Effector CD4-positive, alpha-beta T cell (primary cell): Measurements from ENCODE around the gene SYMPK.
"Not testable (repeated sequence)": the region's sequence is repeated elsewhere in the genome, so short reads cannot be mapped to it uniquely, and the experiment has no call there.

ENCODE experiments used
- DNase-seq: peaks from one replicate; pipeline ENCODE4 v3.0.0-alpha.2; 2020

SYMPK gene

DNA sequence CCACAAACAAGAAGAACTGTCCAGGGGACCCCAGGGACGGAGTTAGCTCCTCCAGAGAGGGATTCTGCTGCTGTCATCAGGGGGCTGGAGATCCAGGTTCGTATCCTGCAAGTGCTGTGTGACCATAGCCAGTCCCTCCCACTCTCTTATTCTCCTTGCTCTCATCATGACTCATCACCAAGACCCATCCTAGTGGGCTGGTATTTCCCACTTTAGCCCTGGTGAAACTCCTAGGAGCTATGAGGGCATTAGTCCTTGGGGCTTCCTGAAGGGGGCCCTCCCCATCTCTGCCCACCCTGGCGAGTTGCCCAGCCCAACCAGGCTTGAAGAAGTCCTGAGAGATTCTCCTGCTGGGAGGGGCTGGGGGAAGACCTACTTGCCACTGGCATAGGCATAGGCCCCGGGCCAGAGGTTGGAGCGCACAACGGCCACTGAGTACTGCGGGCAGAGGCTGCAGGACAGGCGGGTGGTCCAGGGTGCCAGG is 62.8 kb downstream of the SYMPK start:
- no peak for DNase-seq

DNA sequence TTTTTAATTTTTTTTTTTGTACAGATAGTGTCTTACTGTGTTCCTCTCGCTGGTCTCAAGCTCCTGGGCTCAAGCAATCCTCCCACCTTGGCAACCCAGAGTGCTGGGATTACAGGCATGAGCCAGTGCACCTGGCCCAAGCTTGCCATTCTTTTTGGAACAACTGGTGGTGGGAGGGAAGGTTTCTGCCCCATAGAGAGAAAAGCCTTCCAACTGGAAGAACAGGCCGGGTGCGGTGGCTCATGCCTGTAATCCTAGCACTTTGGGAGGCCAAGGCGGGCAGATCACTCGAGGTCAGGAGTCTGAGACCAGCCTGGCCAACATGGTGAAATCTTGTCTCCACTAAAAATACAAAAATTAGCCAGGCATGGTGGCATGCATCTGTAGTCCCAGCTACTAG is 63.4 kb downstream of the SYMPK start:
- not testable (repeated sequence) for DNase-seq

DNA sequence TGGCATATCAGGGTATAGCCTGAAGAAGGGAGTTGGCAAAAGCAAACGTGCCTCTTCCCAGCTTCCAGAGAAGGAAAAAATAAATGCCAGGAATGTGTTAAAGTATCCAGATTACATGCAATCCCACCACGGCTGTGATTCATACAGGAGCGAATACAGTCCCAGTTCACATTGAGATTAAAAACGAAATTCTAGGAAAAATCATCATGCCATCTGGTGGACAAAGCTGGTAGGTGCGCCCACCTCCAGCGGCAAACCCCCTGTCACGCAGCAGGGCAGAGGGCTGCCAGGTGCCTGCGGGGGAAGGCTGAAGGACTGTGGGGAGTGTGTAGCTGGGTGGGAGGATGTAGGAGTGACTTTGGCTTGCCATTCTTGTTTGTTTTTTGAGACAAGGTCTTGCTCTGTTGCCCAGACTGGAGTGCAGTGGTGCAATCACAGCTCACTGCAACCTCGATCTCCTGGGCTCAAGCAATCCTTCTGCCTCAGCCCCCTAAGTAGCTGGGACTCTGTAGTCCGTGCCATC is 63.9 kb downstream of the SYMPK start:
- peak; percentile 53 for DNase-seq

DNA sequence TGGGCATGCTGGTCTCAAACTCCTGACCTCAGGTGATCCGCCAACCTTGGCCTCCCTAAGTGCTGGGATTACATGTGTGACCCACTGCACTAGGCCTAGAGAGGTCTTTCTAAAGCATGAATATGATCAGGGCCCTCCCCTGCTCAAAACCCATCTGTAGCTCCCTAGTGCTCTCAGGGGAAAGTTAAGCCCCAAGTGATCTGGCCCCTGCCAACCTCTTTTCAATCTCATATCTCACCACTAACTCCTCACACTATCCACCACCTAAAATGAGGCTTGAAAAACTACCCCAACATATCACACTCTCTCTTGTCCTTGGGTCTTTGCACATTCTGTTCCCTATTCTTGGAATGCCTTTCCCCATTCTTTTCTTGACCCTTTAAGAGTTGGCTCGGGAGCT is 68.3 kb downstream of the SYMPK start:
- no peak for DNase-seq

DNA sequence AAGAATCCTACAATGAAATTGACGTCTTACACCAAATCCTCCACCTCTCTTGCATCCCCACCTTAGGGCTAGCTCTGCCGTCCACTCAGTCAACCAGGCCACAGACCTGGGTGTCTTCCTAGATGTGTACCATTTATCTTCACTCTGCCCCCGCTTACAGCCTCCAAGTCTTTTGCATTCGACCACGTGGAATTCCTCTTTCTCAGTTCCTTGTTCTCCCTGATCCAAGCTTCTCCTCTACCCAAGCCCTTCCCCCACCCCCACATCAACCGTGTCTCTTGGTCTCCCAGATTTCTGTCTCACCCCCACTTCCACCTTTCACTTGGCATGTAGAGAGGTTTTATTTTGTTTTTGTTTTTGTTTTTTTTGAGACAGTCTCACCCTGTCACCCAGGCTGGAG is 69.1 kb downstream of the SYMPK start:
- no peak for DNase-seq

DNA sequence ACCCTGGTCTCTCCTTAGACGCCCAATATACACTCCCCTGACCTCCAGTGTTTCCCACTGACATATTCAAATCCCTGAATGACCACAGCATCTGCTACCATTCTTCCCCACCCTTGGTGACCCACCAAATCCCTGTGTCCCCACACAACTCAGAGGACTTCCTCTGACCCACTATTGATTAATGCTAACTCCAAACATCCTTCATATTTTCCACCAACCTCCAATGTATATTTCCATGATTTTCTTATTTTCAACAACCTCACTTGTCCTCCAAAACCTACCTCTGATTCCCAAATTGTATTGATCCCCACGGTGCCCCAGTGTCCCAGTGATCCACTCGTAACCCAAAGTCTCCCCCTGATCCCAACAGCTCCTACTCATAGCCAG is 69.8 kb downstream of the SYMPK start:
- DNase-seq, result no peak

DNA sequence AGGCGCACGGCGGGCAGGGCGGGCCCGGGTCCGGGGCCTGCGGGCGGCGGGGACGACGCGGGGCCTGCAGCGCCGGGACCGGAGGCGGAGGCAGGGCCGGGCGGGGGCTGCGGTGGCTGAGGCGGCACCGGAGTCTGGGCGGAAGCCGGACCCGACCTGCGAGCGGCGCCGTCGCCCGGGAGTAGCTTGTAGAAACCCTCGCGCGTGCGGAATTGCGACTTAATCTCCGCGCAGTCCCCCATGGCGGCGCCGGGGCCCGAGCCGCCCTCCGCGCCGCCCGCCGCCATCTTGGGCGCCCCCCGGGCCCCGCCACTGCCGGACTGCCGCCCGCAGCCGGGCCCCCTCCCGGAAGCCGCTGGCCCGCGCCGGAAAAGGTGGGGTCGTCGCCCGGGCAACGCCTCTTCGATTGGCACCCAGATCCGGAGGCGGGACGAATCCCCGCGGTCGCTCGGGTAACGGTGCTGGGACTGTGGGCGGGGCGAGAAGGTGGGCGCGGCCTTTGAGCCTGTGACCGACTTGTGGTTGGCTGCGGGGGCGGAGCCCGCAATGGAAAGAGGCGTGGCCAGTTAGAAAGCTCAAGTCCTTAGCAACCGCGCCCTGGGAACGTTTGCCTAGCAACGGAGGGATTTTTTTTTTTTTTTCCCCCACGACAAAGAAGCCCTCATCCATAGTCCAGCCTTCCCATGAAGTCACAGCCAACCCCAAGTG is 70.3 kb downstream of the SYMPK start, which contains the start of gene DMWD:
Gene DMWD (minus strand): TSS at position 376 of the 708 bp plus-strand sequence. CDS start 89 bp downstream, at position 287.
- peak; percentile 99 for DNase-seq

DNA sequence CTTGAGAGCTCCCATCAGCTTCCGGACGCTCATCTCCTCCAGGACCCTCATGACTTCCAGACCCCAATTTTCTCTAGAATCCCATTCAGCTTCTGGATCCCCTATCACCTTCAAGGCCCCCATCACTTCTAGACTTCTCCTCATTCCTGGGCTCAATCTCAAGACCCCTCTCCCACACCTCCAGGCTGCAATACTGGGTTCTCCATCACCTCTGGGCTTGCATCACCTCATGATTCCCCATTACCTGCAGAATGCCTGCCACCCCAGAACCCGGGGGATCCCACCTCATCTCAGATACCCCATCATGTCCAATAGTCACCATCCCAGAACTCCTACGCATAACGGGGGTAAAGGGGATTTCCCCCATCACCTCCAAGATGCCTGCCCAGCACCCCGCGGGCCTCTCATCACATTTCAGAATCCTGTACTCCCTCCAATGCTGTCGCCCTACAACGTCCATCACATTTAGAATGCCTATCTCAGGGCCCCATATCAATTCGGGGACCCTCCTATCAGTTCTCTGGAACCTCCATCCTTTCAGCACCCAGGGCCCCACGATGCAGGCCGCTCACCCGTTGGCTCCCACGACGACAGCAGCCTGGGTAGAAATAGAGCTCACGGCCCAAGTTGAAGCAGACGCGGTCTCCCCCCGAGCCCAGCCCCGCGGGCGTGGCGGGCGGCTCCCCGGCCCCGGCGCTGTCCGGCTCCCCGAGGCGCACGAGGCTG is 71.0 kb downstream of the SYMPK start:
- DNase-seq, result no peak

DNA sequence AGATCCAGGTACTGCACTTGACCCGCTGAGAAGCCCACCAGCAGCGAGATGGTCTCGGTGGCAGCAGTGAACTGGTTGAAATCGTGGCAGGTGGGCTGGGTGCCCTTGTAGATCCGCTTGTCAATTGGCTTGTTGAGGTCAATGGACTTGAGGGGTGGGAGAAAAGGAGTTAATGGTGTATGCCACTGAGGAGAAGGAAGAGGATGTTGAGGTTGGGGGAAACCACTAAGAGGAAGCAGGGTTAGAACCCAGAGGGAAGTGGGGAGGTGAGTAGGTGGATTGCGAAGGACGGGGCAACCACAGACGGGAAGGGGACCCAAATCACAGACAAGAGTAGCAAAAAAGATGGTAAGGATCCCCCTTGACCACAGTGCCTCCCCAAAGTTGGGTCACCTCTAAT is 72.0 kb downstream of the SYMPK start:
- no peak for DNase-seq

DNA sequence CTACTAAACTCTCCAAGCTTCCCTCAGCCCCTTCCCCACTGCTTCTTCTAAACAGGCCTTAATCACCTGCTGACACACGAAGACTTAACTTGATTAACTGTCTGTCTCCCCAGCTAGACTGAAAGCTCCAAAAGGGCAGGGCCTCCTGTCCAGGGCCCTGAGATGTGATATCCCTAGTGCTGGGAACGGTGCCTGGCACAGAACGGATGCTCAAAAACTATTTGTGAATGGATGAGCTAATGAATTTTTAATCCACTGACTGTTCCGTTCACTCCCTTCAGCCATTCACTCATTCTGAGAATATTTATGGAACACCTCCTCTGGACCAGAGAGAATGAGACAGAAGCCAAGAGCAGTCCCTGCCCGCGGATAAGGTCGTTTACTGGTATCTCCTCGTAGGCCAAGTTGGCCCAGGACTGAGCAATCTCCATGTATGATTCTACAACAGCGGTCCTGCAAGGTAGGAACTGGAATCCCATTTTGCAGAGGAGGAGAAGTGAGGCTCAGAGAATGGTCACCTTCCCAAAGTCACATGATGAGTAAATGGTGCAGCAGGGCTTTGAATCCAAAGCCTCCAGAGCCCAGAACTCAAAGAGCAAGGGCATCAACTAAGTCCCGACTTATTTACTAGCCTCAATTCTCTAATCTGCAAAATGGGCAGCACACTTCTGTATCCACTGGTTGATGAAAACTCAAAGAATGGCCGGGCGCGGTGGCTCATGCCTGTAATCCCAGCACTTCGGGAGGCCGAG is 73.7 kb downstream of the SYMPK start:
- DNase-seq, result no peak

DNA sequence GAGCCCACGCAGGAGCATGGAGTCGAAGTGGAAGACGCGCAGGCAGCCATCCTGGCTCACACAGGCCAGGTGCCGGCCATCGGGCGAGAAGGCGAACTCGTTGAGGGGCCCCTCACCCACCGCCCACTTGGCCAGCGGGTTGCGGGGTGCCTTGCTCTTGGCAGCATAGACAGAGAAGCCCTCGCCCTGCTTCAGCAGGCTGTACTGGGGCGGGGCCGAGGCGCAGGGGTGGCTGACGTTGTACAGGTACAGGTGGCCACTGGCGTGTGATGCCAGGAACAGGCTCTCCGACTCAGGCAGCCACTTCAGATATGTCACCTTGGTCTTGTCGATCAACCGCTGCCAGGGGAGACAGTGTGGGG is 76.4 kb downstream of the SYMPK start:
- no peak for DNase-seq

DNA sequence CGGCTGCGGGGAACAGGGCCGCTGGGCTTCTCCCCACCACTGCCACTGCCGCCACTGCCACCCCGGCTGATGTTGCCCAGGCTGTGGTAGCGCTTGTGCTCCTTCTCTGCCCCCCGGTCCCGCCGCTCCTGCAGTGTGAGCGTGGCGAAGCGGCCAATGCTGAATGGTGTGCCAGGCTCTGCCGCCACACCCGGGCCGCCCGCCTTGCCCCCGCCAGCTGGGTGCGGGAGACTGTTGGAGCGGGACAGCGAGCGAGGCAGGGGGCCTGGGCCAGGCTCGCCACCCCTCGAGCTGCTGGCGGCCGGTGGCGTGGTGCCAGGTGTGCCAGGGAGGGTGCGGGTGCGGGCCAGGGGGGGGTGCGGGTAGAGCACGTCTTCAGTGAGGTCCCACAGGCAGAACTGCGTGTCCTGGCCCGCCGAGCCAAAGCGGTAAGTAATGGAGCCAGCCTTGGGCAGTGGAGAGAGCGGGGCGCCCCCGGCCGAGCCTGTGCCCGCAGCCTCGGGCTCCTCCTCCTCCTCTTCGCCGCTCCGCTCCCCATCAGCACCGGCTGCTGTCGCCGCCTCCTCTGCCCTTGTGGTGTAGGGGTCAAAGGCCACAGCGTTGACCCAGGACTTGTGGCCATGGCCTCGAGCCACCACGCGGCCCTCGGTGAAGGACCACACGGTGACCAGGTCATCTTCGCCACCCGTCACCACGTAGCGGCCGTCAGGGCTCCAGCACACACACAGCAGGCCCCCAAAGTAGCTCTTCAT is 77.0 kb downstream of the SYMPK start:
- no peak for DNase-seq

DNA sequence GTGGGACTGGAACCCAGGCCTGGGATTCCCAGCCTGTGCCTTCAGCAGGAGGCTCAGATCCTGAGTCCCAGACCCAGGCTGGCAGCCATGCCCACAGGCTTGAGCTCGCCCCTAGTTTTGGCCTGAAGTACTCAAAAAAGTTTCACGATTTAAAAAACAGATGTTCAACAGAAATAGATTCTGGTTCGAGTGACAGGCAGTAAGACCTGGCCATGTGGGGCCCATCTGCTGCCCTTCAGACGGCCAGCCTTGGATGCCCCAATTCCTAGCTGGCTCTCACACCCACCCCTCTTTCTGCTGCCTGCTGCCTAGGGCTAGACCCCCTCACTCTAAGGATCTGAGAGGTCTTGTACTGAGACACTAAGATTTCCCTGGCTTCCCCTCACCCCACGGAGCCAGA is 77.8 kb downstream of the SYMPK start:
- no peak for DNase-seq

DNA sequence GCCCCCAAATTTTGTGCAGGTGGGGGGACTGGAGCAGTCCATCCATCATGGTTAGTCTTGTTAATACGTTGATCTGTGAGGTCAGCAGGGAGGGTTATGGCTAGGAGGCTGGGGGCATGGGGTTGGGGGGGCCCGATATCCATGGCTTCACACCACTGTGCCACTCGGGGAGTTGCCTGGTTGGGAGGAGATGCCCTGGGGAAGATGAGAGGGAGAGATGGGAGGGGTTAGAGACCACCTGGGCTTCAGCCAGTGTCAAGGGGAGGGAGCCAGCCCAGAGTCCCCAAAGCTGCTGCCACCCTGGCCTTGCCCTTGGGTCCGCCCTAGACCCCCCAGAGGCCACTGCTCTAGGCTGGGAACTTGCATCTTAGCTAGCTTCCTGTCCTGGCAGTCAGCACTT is 78.9 kb downstream of the SYMPK start:
- DNase-seq, result no peak

DNA sequence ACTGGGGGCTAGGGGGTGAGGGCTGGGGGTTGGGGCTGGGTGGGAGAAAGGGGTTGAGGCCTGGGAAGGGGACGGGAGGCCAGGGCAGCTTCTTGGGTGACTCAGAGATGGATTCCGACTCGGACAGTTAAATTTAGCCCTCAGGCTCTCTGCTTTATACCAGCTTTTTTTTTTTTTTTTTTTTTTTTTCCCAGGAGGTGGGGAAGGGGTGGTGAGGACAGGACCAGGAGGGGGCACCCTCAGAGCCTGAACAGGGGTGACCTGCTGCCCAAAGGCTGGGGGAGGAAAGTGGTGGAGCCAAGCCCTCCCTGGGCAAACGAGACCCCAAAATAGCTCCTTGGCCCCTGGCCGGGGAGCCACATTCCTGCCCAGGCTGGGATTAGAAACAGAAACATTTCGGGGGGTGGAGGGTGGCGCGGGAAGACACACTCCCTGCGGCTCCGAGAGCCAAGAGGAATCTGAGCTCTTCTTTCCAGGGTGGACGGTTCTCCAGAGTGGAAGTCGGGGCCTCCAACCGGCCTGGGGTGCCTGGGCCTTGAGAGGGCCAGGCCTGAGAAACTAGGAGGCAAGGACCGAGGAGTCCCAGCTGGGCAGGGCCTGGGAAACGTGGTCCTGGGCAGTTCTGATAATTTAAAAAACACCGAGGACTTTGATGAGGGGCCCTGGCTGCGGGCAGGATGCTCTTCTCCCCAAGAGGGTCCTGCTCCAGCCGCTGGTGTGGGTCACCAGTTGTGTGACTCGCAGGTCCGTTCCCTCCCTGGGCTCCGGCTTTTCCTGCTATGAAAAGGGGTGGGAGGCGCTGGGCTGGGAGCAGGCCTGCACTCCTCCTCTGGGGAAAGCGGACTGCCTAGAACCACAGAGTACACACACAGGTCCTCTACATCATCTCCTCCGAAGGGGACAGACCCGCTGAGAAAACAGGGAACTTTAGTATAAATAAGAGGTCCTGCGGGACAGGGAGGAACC is 79.8 kb downstream of the SYMPK start:
- DNase-seq, result no peak

DNA sequence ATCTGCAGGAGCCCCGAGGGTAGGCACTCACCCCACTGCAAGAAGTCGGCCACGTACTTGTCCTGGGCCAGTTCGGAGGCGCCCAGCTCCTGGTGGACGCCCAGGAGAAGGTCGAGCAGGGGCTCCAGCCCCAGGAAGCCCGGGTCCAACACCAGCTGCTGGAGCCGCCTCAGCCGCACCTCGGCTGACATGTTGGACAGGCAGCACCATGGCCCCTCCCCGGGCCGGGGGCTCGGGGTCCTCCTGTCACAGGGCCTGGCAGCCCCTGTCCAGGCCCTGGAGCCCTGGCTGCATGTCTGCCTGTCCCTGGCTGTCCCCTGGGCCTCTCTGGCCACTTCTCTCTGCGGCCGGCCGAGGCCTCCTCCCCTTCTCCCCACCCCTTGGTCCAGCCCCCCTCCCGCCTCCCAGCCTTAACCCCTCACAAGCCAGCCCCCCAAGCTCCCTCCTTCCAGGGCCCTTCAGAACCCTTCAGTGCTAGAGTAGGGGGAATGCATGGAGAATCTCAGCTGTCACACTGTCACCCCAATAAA is 80.7 kb downstream of the SYMPK start, which contains the start of gene DMPK:
Gene DMPK (minus strand): TSS at position 329 of the 530 bp plus-strand sequence. CDS start 138 bp downstream, at position 191.
- DNase-seq, result no peak

DNA sequence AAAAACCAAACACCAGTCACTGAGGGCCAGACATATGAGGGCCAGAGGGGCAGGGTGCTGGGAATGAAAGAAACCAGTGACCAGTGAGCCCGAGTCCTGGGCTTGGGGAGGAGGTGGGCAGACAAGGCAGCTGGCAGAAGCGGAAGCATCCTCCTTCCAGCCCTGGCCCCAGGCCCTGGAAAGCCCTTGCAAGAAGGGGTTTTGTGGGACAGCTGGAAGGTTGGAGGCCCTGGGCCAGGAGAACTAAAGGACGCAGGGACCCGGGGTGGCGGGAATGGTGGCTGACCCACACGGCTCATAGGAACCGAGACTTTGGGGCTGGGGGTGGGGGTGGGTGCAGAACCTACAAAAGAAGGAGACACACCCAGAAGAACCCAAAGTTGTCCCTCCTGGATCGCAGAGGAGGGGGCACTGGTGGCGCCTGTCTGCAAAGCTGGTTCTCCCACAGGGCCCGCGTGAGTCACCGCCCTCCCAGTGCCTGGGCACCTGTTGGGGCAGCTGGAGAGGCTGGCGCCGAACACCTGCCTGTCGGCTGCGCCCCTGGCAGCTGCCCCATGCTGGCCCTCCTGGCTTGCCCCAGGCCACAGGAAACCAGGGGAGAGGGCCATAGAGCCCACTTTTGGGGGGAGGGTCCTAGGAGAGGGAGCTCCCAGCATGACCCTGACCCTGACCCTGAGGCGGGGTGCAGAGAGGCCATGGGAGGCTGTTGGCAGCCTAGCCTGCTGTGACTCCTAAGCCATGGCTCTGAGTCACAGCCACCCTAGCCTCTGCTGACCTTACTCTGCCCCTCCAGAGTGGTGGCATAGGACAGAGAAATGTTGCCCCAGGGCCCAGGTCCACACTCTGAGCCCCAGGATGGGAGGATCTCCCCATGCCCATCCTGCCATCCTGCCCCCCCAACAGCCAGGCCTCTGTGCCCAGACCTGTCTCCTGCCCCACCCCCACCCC is 81.5 kb downstream of the SYMPK start:
- DNase-seq, result no peak

DNA sequence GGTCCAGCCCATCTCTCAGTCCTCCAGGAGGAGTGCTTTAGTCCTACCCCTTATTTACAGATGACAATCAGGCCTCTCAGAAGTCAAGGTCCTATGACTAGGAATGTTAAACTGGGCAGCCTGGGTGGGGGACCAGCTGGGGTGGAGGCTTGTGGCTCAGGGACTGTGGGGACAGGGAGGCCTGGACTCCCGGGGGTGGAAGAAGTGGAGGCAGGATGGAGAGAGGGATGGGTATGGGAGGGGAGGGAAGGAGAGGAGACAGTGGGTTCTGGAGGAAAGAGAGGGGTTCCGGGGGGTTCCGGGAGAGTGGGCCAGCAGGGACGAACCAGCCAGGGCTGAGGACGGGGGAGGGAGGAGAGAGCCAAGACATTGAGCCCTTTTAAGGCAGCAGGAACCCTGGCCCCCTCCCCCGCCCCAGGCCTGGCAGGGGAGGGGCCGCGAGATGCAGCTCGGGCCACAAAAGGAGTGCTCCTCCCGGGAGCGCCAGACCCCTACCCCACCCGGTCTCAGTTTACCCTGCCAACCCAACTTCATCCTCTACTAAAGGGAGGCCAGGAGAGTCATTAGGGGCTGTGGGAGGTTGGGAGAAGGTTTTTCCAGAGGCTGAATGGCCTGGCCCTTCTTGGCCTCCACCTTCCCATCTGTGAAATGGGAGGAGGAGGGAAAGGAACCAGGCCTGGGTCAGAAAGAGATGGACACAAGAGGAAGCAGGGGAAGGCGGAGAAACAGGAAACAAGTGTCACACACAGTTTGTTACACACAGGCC is 82.3 kb downstream of the SYMPK start:
- DNase-seq, result no peak

DNA sequence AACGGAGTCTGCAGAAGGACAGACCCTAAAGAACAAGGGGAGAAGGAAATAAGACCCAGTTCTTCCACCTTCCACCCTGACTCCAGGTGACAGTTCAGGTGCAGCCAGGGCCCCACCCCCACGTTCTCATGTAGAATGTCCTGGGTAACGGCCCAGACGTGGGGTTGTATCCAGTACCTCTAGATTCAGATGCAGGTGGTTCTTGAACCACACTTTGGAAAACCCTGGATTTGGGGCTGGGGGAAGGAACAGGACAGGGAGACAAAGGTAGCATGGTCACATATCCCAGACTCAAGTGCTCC is 82.8 kb downstream of the SYMPK start:
- no peak for DNase-seq
